Gastroesophageal sphincter (tissue), 4 donors: ENCODE results near the gene RAI1. TPM values are rescaled to one million over a fixed set of nuclear protein-coding genes. Genes with fewer than 3 reads are reported as not detected.

Source experiments
- ATAC-seq: fragments of 150-250 bp; one replicate; pipeline ENCODE4 v1.9.1; 2016; ENCODE audit warnings: mild to moderate bottlenecking, moderate library complexity
- H3K27ac ChIP-seq, 4 donors: fragments of 200-600 bp; sonication (generic) in 3 of 4; 1 replicate in 3 of 4; 2 replicates in 1 of 4; pipeline ENCODE4 v1.5.1; 2016 to 2019
- H3K27me3 ChIP-seq: fragments of 200-600 bp; sonication (generic); one replicate; pipeline ENCODE4 v1.5.1; 2019
- H3K36me3 ChIP-seq, 2 donors: fragments of 200-600 bp; sonication (generic); one replicate each; pipeline ENCODE4 v1.5.1; 2019; ENCODE audit warnings: control low read depth in 1 of 2
- H3K4me1 ChIP-seq, 3 donors: fragments of 200-600 bp; sonication (generic); 1 replicate in 2 of 3; 2 replicates in 1 of 3; pipeline ENCODE4 v1.5.1; 2016 to 2019; ENCODE audit warnings: control low read depth in 2 of 3
- H3K4me3 ChIP-seq, 2 donors: fragments of 200-600 bp; sonication (generic); one replicate each; pipeline ENCODE4 v1.5.1; 2019; ENCODE audit warnings: mild to moderate bottlenecking in 1 of 2, moderate library complexity in 1 of 2
- H3K9me3 ChIP-seq, 3 donors: fragments of 200-600 bp; sonication (generic); one replicate each; pipeline ENCODE4 v1.5.1; 2017 to 2019; ENCODE audit warnings: control low read depth in 2 of 3
- CTCF ChIP-seq, 4 experiments: fragments of 200-600 bp in 2 of 4; fragments of 450-650 bp in 2 of 4; sonication (generic) in 1 of 4; IDR thresholded peaks; one replicate each; pipeline ENCODE4 v1.5.1; 2017 to 2019; ENCODE audit warnings: antibody characterized with exemption in 4 of 4, mild to moderate bottlenecking in 2 of 4, moderate library complexity in 2 of 4
- EP300 ChIP-seq: sonication (generic); formaldehyde crosslinking; IDR thresholded peaks from one replicate; pipeline ENCODE4 v1.6.1; 2017; ENCODE audit warnings: antibody characterized with exemption, mild to moderate bottlenecking
- POLR2A ChIP-seq, 2 donors: fragments of 450-650 bp; IDR thresholded peaks; one replicate each; pipeline ENCODE4 v1.6.1; 2017; ENCODE audit warnings: antibody characterized with exemption in 2 of 2, mild to moderate bottlenecking in 2 of 2, moderate library complexity in 1 of 2
- POLR2AphosphoS5 ChIP-seq: sonication (generic); formaldehyde crosslinking; IDR thresholded peaks from one replicate; pipeline ENCODE4 v1.6.1; 2017; ENCODE audit warnings: antibody characterized with exemption
- WGBS, 2 donors: methylation state at CpG; one replicate each; pipeline ENCODE4 v1.1.5; 2018; ENCODE audit warnings: low coverage in 1 of 2; 5-methylcytosine and 5-hydroxymethylcytosine counted together
- total RNA-seq, 4 donors: library from RNA; depleted of rRNA; stranded (reverse); fragments of >200 nt; gene quantifications; one replicate each; pipeline ENCODE4 v1.1.0, GENCODE V29; 2016

Gene RAI1
- total RNA-seq, 4 donors from 2014 or later: 15.9 to 39.7 (median 28.3) TPM

GRCh38 chr17:17840751-17841591 is 159.7 kb downstream of the RAI1 start:
- WGBS, 2 donors: 56 to 59% methylated on average over 3 to 5 of the region's 7 CpGs
- Histone ChIP-seq H3K36me3 (peaks cover 0 to 10% of the 10 kb centered on the region in 2 donors), H3K27me3 (no peaks in the 10 kb centered on the region), H3K4me1 (peaks cover 8 to 56% (median 39%) of the 10 kb centered on the region in 3 donors), H3K4me3 (peak overlapping the region; percentile 29 to 66), H3K27ac (peak overlapping the region; percentile 83 to 100 (median 99)), H3K9me3 (no peaks in the 10 kb centered on the region)
- ATAC-seq: no peak
- TF ChIP-seq EP300 (no peak), CTCF (IDR thresholded peaks at IDR 0.05) (no peak), POLR2AphosphoS5 (no peak)

- peaks cover 0 to 17% of the 10 kb centered on the region in 2 donors for H3K36me3 ChIP-seq
- no peaks in the 10 kb centered on the region for H3K27me3 ChIP-seq
- peak overlapping the region in 3 of 4 donors; percentile 98 to 100 (median 100) for H3K27ac ChIP-seq
- TF ChIP-seq POLR2A (IDR thresholded peaks at IDR 0.05) (no peak), POLR2AphosphoS5 (no peak), EP300 (no peak), CTCF (IDR thresholded peaks at IDR 0.05) (no peak)
- H3K4me3 ChIP-seq: no peak overlapping the region
- H3K9me3 ChIP-seq: no peaks in the 10 kb centered on the region
- H3K4me1 ChIP-seq: peaks cover 8 to 56% (median 38%) of the 10 kb centered on the region in 3 donors
- ATAC-seq: no peak
- no CpG with 5 or more reads among the region's 1 CpG for WGBS, 2 donors
Measured at GRCh38 chr17:17841601-17842025, 160.4 kb downstream of the RAI1 start.

GRCh38 chr17:17842111-17842876 is 161.0 kb downstream of the RAI1 start:
- H3K27ac ChIP-seq: peak overlapping the region in 3 of 4 donors; percentile 98 to 100 (median 100)
- H3K4me3 ChIP-seq: no peak overlapping the region
- H3K4me1 ChIP-seq: peaks cover 6 to 49% (median 34%) of the 10 kb centered on the region in 3 donors
- no CpG with 5 or more reads among the region's 9 CpGs for WGBS, 2 donors
- H3K36me3 ChIP-seq: peaks cover 0 to 23% of the 10 kb centered on the region in 2 donors
- TF ChIP-seq POLR2AphosphoS5 (no peak), CTCF (IDR thresholded peaks at IDR 0.05) (no peak), POLR2A (IDR thresholded peaks at IDR 0.05) (no peak), EP300 (no peak)
- H3K9me3 ChIP-seq: no peaks in the 10 kb centered on the region
- no peaks in the 10 kb centered on the region for H3K27me3 ChIP-seq
- no peak for ATAC-seq

DNA sequence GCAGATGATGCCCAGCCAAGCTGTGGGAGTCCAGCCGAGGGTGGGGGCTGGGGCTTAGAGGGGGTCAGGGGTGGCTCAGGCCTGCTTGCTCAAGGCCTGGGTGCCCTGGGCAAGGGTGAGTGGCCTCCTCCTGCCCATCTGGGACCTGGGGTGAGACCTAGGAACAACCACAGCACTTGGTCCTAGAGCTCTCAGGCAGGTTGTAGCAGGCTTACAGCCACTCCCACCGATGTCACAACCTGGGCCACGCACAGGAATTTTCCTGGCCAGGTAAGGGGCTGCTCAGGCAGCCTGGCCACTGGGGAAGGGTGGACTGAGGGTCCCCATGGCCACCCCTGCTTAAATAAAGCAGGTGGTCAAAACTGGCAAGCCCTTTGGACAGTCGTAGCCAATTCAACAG is 161.8 kb downstream of the RAI1 start:
- no peak overlapping the region for H3K27ac ChIP-seq
- H3K4me3 ChIP-seq: no peak overlapping the region
- no peak for ATAC-seq
- peaks cover 0 to 47% (median 26%) of the 10 kb centered on the region in 3 donors for H3K4me1 ChIP-seq
- H3K9me3 ChIP-seq: no peaks in the 10 kb centered on the region
- WGBS, 2 donors: 57% methylated on average over 1 of the region's 4 CpGs; no CpG with 5 or more reads in 1 of the 2 donors
- H3K27me3 ChIP-seq: no peaks in the 10 kb centered on the region
- no peak for TF ChIP-seq EP300
- TF ChIP-seq CTCF (IDR thresholded peaks at IDR 0.05): no peak
- no peak for TF ChIP-seq POLR2A (IDR thresholded peaks at IDR 0.05)
- no peak for TF ChIP-seq POLR2AphosphoS5
- peaks cover 0 to 31% of the 10 kb centered on the region in 2 donors for H3K36me3 ChIP-seq
